Prostate gland (tissue), 2 donors: ENCODE results near the gene HOXB7.

Experiments
- POLR2A ChIP-seq: fragments of 450-650 bp; IDR thresholded peaks from one replicate; pipeline ENCODE4 v1.6.1; 2016; ENCODE audit warnings: antibody characterized with exemption, mild to moderate bottlenecking
- POLR2AphosphoS5 ChIP-seq: sonication (generic); formaldehyde crosslinking; IDR thresholded peaks from one replicate; pipeline ENCODE4 v1.6.1; 2017; ENCODE audit warnings: antibody characterized with exemption
- TF ChIP-seq, protein P1 (sequence below), 4 experiments: fragments of 200-600 bp in 2 of 4; fragments of 450-650 bp in 2 of 4; sonication (generic) in 2 of 4; IDR thresholded peaks; 1 replicate in 3 of 4; 2 replicates in 1 of 4; pipeline ENCODE4 v1.5.1; 2016 to 2019; ENCODE audit warnings: antibody characterized with exemption in 4 of 4, mild to moderate bottlenecking in 2 of 4, moderate library complexity in 2 of 4

- TF ChIP-seq POLR2A, result no peak
- TF ChIP-seq POLR2AphosphoS5, result no peak
- TF ChIP-seq, protein P1, sequence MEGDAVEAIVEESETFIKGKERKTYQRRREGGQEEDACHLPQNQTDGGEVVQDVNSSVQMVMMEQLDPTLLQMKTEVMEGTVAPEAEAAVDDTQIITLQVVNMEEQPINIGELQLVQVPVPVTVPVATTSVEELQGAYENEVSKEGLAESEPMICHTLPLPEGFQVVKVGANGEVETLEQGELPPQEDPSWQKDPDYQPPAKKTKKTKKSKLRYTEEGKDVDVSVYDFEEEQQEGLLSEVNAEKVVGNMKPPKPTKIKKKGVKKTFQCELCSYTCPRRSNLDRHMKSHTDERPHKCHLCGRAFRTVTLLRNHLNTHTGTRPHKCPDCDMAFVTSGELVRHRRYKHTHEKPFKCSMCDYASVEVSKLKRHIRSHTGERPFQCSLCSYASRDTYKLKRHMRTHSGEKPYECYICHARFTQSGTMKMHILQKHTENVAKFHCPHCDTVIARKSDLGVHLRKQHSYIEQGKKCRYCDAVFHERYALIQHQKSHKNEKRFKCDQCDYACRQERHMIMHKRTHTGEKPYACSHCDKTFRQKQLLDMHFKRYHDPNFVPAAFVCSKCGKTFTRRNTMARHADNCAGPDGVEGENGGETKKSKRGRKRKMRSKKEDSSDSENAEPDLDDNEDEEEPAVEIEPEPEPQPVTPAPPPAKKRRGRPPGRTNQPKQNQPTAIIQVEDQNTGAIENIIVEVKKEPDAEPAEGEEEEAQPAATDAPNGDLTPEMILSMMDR (IDR thresholded peaks at IDR 0.05), result no peak
Measured at GRCh38 chr17:48644159-48644558, 33.3 kb upstream of the HOXB7 start.
